Measurements from ENCODE around the gene MYO1D.

DNA sequence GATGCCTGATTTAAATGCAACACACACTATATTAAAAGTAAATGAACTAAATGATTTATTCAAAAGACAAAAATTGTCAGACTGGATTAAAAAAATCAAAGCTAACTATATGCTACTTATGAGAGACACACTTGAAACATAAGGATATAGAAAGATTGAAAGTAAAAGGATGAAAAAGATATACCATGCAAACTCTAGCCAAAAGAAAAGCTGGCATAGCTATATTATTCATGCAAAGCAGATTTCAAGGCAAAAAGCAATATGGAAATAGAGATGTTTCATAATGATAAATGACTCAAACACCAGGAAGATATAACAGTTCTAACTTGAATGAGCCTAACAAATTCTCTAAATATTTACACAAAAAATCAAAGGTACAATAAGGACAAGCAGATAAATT, 149.2 kb downstream of the MYO1D start:
- TF ChIP-seq, protein P1, sequence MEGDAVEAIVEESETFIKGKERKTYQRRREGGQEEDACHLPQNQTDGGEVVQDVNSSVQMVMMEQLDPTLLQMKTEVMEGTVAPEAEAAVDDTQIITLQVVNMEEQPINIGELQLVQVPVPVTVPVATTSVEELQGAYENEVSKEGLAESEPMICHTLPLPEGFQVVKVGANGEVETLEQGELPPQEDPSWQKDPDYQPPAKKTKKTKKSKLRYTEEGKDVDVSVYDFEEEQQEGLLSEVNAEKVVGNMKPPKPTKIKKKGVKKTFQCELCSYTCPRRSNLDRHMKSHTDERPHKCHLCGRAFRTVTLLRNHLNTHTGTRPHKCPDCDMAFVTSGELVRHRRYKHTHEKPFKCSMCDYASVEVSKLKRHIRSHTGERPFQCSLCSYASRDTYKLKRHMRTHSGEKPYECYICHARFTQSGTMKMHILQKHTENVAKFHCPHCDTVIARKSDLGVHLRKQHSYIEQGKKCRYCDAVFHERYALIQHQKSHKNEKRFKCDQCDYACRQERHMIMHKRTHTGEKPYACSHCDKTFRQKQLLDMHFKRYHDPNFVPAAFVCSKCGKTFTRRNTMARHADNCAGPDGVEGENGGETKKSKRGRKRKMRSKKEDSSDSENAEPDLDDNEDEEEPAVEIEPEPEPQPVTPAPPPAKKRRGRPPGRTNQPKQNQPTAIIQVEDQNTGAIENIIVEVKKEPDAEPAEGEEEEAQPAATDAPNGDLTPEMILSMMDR (IDR thresholded peaks at IDR 0.05; ENCODE audit: low read depth, low read length, missing input control), result no peak
- no peak for TF ChIP-seq GABPA (IDR thresholded peaks at IDR 0.05 in 1 of 2, conservative IDR thresholded peaks at IDR 0.05 in 1 of 2)
- no peak for TF ChIP-seq RAD21 (IDR thresholded peaks at IDR 0.05)
- no peak for TF ChIP-seq TAF1 (conservative IDR thresholded peaks at IDR 0.05)
- TF ChIP-seq, protein P2, sequence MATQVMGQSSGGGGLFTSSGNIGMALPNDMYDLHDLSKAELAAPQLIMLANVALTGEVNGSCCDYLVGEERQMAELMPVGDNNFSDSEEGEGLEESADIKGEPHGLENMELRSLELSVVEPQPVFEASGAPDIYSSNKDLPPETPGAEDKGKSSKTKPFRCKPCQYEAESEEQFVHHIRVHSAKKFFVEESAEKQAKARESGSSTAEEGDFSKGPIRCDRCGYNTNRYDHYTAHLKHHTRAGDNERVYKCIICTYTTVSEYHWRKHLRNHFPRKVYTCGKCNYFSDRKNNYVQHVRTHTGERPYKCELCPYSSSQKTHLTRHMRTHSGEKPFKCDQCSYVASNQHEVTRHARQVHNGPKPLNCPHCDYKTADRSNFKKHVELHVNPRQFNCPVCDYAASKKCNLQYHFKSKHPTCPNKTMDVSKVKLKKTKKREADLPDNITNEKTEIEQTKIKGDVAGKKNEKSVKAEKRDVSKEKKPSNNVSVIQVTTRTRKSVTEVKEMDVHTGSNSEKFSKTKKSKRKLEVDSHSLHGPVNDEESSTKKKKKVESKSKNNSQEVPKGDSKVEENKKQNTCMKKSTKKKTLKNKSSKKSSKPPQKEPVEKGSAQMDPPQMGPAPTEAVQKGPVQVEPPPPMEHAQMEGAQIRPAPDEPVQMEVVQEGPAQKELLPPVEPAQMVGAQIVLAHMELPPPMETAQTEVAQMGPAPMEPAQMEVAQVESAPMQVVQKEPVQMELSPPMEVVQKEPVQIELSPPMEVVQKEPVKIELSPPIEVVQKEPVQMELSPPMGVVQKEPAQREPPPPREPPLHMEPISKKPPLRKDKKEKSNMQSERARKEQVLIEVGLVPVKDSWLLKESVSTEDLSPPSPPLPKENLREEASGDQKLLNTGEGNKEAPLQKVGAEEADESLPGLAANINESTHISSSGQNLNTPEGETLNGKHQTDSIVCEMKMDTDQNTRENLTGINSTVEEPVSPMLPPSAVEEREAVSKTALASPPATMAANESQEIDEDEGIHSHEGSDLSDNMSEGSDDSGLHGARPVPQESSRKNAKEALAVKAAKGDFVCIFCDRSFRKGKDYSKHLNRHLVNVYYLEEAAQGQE (IDR thresholded peaks at IDR 0.05), result no peak
- no peak for TF ChIP-seq SP1 (IDR thresholded peaks at IDR 0.05)
- TF ChIP-seq EGR1 (IDR thresholded peaks at IDR 0.05; ENCODE audit: low read depth in 2 of 2), result no peak
- TF ChIP-seq, protein P3, sequence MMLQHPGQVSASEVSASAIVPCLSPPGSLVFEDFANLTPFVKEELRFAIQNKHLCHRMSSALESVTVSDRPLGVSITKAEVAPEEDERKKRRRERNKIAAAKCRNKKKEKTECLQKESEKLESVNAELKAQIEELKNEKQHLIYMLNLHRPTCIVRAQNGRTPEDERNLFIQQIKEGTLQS (IDR thresholded peaks at IDR 0.05), result no peak
- TF ChIP-seq FOXA1 (IDR thresholded peaks at IDR 0.05), result no peak
- TF ChIP-seq JUND (IDR thresholded peaks at IDR 0.05), result no peak
- TF ChIP-seq YY1 (IDR thresholded peaks at IDR 0.05), result no peak
- TF ChIP-seq, protein P4, sequence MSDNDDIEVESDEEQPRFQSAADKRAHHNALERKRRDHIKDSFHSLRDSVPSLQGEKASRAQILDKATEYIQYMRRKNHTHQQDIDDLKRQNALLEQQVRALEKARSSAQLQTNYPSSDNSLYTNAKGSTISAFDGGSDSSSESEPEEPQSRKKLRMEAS (IDR thresholded peaks at IDR 0.05), result no peak

All from liver (tissue), 3 donors.